Stimulated activated CD8-positive, alpha-beta memory T cell treated with anti-CD3 and anti-CD28 coated beads, Interleukin-12 subunit alpha, Interleukin-12 subunit beta, amount 100 ng/mL, for 24 hours (primary cell): Measurements from ENCODE around the gene MGST3.
"Not testable (repeated sequence)": the region's sequence is repeated elsewhere in the genome, so short reads cannot be mapped to it uniquely, and the experiment has no call there.

ENCODE experiments used
- DNase-seq: peaks from one replicate; pipeline ENCODE4 v3.0.0-alpha.2; 2020; ENCODE audit errors: extremely low read depth

MGST3 gene

DNA sequence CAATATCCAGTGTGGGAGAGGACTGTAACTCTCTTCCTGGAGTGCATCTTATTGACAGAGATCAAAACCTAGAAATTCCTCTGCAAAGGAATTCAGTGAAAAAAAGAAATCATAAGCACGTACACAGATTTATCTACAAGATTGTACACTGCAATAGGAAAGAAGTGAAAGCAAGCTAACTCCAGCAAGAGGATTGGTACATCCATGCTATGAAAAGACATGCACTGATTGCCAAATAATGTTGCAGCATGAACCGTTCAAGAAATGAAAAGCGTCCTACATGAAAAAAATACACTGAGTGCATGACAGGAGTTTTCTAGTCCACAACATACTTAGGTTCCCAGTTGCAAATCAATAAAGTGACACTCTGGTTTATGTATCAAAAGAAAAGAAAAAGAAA is 1.9 kb upstream of the MGST3 start:
- DNase-seq = no peak

DNA sequence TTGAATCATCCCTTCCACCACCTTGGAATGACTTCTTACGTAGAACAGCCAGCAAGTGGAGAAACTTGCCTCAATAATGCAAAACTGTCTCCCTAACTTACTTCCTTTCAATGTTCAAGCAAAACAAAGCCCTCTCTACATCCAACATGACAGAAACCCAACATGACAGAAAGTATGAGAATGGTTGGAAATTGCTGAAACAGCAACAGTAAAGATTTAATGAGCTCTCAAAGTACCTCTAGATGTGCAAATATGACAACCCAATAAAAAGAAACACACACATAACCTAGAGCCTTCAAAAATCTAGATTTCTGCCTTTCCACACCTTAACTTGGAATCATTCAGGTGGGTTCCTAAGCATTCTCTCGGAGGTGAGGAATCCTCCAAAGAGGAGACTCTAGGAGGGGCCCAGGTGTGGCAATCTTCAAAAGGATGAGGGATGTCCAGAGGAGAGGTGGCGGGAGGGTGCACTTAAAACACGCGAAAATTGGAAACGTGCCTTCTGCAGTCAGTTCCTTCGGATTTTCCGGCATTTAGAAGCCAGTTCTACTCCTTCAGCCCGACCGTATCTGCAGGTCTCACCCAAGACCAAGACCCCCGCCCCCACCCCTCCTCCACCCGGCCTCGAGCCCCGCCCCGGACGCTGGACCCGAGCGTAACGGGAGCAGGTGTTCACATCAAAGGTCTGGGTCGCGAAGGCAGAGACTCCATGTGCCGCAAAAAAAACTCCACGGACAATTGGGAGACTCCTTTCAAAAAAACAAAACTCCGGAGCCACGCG is 996 bp upstream of the MGST3 start:
- no peak for DNase-seq

DNA sequence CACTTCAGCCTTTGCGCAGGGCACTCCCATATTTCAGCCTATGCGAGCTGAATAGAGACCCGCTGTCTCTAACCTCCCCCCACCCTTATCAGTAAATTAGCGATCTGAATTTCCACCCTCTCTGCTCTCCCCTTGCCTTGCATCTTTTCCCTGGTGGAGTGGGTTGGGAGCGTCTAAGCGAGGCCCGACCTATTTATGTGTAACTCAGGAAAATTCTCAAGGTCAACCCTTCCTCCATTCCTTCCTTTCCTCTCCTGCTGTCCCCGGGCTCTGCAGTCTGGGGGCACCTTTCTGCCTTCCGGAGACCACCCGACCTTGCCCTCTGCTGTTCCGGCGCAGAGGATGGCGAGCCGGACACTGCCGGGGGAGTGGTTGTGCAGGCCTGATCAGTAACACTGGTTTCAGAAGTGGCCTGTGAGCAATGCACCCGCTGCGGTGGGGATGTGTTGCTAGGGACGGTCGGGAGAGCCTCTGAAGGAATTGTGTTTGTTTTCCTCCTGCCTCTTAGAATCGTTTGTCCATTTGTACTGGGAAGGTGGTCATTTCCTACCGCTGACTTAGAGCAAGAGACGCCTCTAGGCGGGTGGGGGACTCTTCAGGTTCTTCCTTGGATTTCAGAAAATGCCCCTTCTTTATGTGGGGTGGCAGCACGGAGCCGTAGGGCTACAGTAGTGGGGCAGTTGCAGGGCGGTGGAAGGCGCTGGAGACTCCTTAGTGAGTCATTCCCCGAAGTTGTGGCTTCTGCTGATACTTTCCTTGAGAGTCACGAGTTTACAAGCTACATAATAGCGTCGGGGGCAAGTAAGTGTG is 513 bp downstream of the MGST3 start:
- no peak for DNase-seq

DNA sequence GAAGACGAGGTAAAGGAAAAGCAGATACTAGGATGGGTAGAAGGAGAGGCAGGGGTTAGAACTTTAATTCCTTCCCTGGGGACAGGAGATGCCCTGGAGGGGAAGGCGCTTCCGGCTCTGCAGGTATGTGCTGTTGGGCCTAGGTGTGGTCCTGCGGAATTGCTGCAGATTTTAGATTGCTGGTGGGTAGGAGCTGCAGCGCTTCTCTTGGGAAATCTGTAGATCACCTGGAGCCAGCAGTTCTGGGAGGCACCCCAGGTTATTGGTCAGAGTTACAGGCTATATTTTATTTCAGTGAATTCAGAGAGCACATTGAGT is 1.1 kb downstream of the MGST3 start:
- DNase-seq = no peak

DNA sequence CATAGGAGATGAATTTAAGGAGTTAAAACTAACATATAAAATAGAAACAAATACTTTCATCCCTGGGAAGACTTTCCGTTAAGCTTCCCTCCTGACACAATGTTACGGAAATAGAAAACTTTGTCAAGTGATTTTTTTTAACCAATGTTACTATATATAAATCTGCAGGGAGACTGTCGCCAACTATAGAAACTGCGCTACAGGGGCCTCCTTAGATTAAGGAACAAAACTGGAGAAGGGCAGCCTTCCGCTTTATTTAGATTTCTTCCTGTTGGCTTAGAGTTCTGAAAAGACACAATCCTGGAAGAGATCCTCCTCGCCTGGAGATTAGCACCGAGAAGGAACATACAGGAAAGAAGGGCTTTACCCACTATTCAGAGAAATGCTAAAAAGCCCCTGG is 1.5 kb downstream of the MGST3 start:
- no peak for DNase-seq

DNA sequence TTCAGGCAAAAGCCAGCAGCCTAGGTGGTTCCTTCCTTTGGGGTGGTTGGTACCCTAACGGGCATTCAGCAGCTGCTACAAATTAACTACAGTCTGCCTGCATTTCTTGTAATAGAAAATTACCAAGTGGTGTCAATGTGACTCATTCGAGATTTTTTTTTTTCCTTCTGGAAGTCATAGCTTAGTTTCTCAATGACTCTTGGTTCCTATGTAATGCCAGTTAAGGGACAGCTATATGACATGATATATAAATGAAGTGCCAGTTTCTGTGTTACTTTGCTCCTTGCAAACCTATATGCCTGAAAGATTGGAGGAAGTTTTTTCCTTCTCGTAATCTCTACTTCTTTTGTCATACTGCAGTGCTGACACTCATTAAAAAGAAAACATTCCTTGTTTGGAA is 2.6 kb downstream of the MGST3 start:
- no peak for DNase-seq

DNA sequence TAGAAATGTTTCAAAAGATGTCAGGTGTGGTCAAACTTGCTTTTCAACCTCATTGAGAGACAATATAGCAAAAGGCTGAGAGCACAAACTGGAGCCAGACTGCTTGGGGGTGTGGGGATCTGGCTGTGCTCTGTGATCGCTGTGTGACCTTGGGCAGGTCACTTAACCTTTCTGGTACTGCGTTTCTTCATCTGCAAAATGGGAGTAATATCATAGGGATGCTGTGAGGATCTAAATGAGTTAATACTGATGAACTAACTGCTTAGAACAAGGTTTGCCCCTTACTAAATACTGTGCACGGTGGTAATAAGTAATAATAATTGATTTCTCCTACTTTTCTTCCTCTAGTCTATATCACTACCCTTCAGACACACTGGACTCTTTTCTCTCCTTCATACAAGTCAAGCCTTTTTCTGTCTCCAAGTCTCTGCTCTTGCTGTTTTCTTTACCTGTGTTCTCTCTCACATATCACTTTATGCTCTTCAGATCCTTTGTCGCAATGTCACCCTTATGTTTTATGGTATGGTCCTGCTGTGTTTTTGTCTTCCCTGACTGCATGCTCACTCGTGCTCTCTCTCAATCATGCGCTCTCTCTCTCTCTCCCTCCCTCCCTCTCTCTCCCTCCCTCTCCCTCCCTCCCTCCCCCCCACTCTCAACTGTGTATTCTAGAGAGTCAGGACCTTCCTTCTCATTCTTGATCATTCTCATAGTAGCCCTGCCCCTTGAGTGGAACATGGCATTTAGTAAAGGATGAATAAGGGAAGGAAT is 3.3 kb downstream of the MGST3 start:
- DNase-seq = no peak

DNA sequence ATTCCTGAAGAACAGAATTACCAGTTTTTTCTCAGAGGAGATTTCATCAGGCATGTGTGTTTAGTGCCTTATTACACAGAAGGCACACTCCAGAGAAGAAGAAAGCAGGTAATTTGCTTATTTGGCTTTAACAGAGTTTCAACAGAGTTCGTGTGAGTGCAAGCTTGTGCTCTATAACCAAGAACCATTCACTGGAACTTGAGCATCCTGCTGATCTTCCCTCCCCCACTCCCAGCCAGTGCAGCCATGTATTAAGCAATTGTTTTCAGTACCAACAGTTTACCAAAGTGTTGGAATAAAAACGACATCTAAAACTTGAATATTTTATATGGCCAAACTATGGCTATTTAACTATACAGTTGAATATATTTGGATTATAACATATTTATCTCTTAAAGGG is 4.3 kb downstream of the MGST3 start:
- DNase-seq = no peak

DNA sequence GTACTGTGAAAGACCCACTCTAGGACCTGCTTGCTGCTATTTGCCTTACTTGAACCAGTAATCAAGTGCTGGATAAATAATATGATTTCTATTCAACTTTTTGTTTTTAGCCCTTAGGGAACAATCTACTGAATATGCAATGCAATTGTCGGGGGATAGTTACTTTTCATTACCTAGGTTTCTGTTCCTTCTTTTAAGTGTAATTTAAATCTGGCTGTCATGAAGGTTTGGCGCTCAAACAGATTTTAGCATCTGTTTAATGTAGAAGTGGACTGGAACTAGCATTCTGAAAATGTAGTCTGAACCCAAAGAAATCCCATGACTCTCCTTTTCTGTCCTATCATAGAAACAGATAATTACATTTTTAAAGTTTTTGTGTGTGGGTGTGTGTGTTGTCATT is 4.8 kb downstream of the MGST3 start:
- DNase-seq = no peak

DNA sequence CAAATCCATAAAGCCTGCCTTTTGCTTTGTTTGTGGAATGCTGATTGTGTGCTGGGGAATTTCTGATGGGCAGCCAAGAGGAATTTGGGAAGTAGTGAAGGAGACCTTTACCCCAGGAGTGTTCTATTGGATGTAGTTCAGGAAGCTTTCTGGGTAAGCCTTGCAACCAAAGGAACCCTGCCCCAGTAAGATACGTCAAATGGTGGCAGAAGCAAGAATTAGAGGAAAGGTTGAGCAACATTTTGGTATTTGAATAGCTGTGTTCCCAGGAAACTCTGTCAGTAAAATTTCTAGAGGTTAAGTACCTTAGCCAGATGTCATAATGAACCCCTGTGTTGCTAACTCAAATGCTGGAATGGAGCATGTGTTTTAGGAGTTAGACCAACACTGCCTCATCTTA is 6.4 kb downstream of the MGST3 start:
- no peak for DNase-seq

DNA sequence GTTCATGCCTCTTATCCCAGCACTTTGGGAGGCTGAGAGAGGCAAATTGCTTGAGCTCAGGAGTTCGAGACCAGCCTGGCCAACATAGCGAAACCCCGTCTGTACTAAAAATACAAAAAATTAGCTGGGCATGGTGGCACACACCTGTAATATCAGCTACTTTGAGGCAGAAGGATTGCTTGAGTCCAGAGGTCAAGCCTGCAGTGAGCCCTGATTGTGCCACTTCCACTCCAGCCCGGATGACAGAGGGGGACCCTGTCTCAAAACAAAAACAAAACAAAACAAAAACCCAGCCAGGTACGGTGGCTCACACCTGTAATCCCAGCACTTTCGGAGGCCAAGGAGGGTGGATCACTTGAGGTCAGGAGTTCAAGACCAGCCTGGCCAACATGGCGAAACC is 7.2 kb downstream of the MGST3 start:
- not testable (repeated sequence) for DNase-seq

DNA sequence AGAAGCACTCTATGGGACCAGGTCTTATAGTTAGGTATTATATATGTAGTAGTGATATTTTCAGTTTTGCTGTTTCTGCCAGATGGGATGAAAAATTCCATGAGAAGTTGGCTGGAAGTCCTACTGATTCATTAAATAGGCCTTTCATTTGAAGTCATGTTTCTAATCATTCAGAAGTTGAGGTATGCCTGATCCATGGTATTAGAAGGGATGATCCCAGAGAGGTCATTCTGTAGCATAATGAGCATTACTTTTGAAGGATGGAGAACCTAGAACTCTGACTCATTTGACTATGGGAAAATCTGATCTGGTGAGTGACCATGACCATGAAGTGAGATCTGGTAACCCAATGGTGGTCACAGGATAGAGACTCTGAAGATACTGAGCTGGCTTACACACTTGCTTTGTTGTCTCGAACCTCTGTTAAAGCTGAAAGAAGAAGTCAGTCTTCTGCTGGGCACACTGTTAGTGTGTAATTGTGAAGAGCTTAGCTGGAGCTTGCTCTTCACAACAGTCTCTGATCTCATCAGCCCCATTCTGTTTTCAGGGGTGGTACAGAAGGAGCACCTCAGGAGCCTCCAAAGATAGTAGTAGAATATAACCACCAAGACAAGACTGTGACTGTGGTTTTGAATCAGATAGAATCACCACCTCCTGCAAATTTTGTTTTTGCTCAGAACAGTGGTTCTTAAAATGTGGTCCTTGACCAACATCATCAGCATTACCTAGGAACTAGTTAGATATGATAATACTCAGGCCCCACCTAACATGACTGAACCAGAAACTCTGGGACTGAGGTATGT is 9.0 kb downstream of the MGST3 start:
- DNase-seq = no peak

DNA sequence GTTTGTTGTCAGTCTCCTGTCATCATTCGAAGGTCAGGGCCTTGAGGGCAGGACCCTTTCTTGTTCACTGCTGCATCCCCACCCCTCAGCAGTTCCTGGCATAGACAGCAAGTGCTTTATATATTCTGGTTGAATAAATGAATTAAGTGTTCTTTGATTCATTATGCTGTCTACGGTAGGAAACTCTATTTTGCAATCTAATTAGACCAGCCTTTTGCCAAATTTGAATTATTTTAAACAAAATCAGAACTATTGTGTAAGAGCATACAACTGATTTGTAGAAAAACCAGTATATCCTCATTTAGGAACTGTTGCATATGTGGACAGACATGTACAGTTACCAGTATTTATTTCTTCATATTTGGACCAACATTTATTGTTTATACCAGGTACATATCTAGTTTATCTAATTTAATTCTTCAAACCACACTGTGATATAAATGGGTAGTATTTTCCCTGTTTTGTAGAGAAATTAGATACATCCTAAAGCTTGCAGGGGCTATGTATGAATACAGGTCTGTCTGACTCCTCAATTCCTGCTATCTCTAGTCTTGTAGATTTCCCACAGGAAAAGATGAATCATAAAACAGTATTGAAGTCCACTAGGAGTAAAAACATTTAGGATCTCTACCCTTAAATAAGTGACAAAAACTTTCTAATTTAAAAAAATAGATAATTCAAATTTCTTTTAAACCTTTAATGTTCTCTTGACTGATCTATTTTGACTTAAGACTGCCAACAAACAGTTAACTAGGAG is 10.4 kb downstream of the MGST3 start:
- DNase-seq = no peak

DNA sequence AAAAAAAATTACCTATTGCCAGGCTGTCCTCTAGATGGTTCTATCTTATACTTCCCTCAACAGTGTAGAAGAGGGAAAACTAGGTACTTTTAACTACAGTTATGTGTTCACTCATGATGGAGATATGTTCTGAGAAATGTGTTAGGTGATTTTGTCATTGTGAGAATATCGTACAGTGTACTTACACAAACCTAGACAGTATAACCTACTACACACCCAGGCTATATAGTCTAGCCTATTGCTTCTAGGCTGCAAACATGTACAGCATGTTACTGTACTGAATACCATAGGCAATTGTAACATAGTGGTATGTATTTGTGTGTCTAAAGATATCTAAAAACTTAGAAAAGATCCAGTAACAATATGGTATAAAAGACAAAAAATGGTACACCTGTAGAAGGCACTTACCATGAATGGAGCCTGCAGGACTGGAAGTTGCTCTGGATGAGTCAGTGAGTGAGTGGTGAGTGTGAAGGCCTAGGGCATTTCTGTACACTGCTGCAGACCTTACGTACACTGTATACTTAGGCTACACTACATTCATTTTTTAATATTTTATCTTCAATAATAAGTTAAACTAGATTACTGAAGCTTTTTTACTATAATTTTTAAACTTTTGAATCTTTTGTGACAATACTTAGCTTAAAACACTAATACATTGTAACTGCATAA is 13.2 kb downstream of the MGST3 start:
- DNase-seq = no peak

DNA sequence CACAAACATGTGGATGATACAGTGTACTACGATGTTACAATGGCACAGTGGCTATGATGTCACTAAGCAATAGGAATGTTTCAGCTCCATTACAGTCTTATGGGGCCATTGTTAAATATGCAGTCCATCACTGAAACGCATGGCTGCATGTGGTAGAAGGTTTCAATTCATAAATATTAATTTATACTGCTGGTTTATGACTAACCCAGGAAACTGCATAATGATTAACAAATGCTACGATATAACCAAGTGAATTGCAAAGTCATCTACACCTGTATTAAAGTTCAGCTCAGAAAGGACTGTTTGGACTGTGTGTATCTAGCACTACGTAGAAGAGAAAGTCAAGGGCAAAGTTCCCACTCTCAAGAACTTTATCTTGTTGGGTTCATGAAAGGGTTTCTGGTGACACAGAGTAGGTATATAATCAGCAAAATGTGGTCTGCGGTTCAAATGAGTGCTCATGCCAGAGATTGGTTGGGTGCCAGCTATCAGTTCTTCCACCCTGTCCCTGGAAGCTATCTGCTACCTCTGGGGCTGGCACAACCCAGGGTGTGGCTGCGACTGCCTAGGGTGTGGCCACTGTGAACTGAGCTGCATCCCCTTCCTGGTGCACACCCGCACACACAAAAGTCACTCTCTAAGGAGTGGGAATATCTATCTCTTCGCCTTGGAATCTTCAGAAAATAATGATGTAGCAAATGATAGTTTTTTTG is 14.8 kb downstream of the MGST3 start:
- no peak for DNase-seq

DNA sequence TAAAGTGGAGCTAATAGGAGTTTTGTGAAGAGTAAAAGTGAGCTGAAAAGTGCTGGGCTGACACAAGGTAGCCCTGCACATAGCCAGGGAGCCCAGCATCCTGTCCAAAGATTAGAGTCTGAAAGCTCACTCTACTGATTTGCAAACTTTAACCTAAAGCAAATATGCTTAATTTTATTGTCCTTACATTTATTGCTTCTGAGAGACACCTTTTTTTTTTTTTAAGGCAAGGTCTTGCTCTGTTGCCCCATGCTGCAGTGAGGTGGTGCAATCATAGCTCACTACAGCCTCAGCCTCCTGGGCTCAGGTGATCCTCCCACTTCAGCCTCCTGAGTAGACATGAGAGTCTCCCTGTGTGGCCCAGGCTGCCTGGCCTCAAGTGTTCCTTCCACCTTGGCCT is 16.5 kb downstream of the MGST3 start:
- no peak for DNase-seq

DNA sequence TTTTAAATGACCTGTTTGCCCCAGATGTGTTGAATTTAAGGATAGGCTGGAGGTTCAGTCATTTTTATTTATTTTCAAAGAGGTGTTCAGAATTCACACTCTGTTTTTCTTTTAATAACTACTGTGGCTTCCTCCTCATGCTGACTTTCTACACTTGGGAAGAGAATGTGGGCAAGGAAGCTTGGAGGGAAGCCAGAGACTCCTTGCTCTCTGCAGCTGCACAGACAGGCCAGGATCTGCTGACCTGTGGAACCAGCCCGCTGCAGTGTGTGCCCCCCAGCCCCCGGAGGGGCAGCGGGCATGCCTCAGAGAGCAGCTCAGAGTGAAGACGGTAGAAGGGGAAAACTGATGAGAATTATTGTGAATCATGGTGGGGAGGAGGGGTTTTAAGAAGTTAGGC is 16.9 kb downstream of the MGST3 start:
- DNase-seq = no peak

DNA sequence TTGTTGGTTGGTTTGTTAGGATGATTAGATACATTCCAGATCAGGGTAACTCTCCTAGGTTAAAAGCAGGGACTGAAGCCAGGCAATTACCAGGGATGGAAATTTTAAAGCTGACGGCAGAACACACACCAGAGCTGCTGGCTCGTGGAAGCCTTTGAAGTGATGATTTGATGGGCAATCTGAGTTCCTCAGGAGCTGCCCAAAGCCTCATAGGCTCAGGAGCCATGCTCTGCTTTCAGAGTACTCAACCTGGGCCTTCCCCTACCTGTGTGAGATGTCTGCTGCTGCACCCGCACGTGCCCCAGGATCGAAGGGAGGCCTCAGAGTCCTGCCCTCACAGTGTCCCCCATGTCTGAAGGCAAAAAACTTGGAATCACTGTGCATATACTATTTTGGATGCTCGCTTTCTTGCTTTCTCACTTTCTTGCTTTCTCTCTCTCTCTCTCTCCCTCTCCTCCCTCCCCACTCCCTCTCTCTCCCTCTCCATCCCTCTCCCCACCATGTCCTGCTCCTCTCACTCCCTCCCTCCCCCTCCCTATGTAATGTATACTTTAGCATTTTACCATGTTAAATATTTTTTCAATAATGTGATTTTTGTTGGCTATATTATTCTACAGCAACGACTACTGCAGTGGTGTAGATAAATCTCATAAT is 18.0 kb downstream of the MGST3 start:
- no peak for DNase-seq

DNA sequence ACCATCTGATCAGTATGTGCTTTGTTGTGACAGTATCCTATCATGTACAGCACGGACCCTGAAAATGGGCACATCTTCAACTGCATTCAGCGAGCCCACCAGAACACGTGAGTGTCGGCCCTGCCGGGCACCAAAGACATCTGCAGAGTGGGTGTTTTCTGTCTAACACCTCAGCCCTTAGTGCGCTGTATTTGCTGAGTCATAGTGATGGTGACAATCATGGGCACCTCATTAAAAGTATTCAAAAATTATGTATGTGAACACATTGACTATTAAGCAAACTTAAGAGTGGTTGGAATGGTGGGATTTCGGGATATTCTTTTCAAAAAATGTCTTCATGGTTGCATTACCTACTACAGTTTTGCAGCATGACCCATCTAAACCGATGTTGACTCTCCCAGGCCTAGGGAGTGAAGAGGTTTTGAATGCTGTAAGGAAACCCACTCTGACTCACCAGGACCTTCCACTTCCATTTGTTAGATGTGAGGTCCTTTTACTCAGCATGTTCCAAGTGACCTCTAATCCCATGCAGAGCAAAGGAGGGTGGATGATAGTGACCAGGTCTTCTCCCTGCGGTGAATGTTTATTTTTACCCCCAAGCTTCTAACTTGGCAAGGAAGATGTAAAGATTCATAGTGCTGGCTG is 20.1 kb downstream of the MGST3 start:
- DNase-seq = no peak
